Spleen (tissue), 11 donors: ENCODE data around the gene TMEM33. TPM values are rescaled to one million over a fixed set of nuclear protein-coding genes. Genes with fewer than 3 reads are reported as not detected.

Experiments used
- DNase-seq: peaks from one replicate; pipeline ENCODE4 v3.0.0-alpha.2; 2020
- H3K27ac ChIP-seq, 8 donors: fragments of 200-600 bp; sonication (generic) in 7 of 8; 1 replicate in 4 of 8; 2 replicates in 4 of 8; pipeline versions ENCODE4 v1.5.0 to v1.8.0; 2016 to 2021; ENCODE audit warnings: inconsistent platforms in 4 of 8, mild to moderate bottlenecking in 4 of 8, moderate library complexity in 1 of 8
- H3K27me3 ChIP-seq, 7 donors: fragments of 200-600 bp; sonication (generic) in 6 of 7; replicated peaks in 1 of 7; 1 replicate in 4 of 7; 2 replicates in 3 of 7; pipeline versions ENCODE4 v1.5.0 to v1.8.0; 2016 to 2021; ENCODE audit warnings: inconsistent platforms in 3 of 7, mild to moderate bottlenecking in 1 of 7
- H3K36me3 ChIP-seq, 6 donors: fragments of 200-600 bp; sonication (generic) in 5 of 6; 1 replicate in 4 of 6; 2 replicates in 2 of 6; pipeline versions ENCODE4 v1.5.0 to v1.8.0; 2016 to 2021; ENCODE audit warnings: inconsistent platforms in 2 of 6
- H3K4me1 ChIP-seq, 6 donors: fragments of 200-600 bp; sonication (generic) in 5 of 6; 1 replicate in 3 of 6; 2 replicates in 3 of 6; pipeline versions ENCODE4 v1.5.0 to v1.8.0; 2016 to 2021; ENCODE audit warnings: inconsistent platforms in 3 of 6
- H3K4me3 ChIP-seq, 8 donors: fragments of 200-600 bp; sonication (generic) in 7 of 8; 1 replicate in 4 of 8; 2 replicates in 4 of 8; pipeline versions ENCODE4 v1.5.0 to v1.8.0; 2016 to 2021; ENCODE audit warnings: inconsistent platforms in 4 of 8, mild to moderate bottlenecking in 4 of 8, moderate library complexity in 2 of 8
- H3K9me3 ChIP-seq, 8 donors: fragments of 200-600 bp; sonication (generic) in 7 of 8; 1 replicate in 4 of 8; 2 replicates in 4 of 8; pipeline versions ENCODE4 v1.5.0 to v1.8.0; 2016 to 2021; ENCODE audit warnings: inconsistent platforms in 4 of 8
- CTCF ChIP-seq, 11 experiments: fragments of 200-600 bp in 7 of 11; fragments of 450-650 bp in 4 of 11; sonication (generic) in 4 of 11; IDR thresholded peaks in 8 of 11; conservative IDR thresholded peaks in 3 of 11; 1 replicate in 7 of 11; 2 replicates in 4 of 11; pipeline versions ENCODE4 v1.4.0 to v1.8.0; 2016 to 2021; ENCODE audit warnings: antibody characterized with exemption in 11 of 11, inconsistent platforms in 4 of 11, mild to moderate bottlenecking in 1 of 11
- POLR2A ChIP-seq, 3 donors: fragments of 450-650 bp; IDR thresholded peaks; one replicate each; pipeline ENCODE4 v1.5.1; 2017; ENCODE audit warnings: antibody characterized with exemption in 3 of 3, mild to moderate bottlenecking in 1 of 3
- POLR2AphosphoS5 ChIP-seq, 3 donors: sonication (generic); formaldehyde crosslinking; IDR thresholded peaks; one replicate each; pipeline ENCODE4 v1.5.1; 2017; ENCODE audit warnings: antibody characterized with exemption in 3 of 3
- WGBS, 5 donors: extraction: QIAGEN DNeasy Blood & Tissue Kit in 3 of 5; methylation state at CpG; one replicate each; pipeline versions ENCODE4 v1.1.5 to v1.1.7; 2013 to 2018; 5-methylcytosine and 5-hydroxymethylcytosine counted together
- intact Hi-C: fragments of 100-400 bp; cut with DNase I; formaldehyde crosslinking; loops from one replicate; pipeline ENCODE4 v1.15.0; 2023; ENCODE audit warnings: low total_unique reads
- polyA plus RNA-seq, 3 donors: library from polyadenylated mRNA; stranded (reverse); fragments of 200-250 nt; gene quantifications; one replicate each; pipeline ENCODE4 v1.2.1, GENCODE V29; 2013
- total RNA-seq, 7 donors: library from RNA; depleted of rRNA in 3 of 7; stranded (reverse); fragments of >200 nt in 3 of 7; fragmentation: NEBNext Ultra II Directional in 4 of 7; extraction: Animal tissue kit (Norgen Biotek cat#: 25700) in 4 of 7; gene quantifications; one replicate each; pipeline versions ENCODE4 v1.1.0 to v1.2.1, GENCODE V29; 2016 to 2021
- donor health status: healthy with polysubstance abuse.
- donor health status: DM: no; HTN: no; CAD: no; lungs with moderate emphysema.
- donor health status: DM: no; HTN: no; CAD: no.
- donor health status: Bipolar disorder and iron deficiency.
- donor health status: healthy.
- donor health status: DM: no; HTN: no; CAD: no.
- donor health status: DM: yes; HTN: yes; CAD: no.

The TMEM33 gene
- total and polyA plus RNA-seq, 10 donors = 4.3 to 69.2 (median 53.4) TPM

GRCh38 chr4:41944089-41944488 is 8.9 kb downstream of the TMEM33 start:
- Histone ChIP-seq H3K4me3 (no peak overlapping the region), H3K36me3 (peaks cover 0 to 100% (median 43%) of the 10 kb centered on the region in 6 donors), H3K27me3 (no peaks in the 10 kb centered on the region), H3K9me3 (no peaks in the 10 kb centered on the region), H3K27ac (no peak overlapping the region), H3K4me1 (peaks cover 0 to 32% (median 3%) of the 10 kb centered on the region in 6 donors)
- TF ChIP-seq POLR2AphosphoS5 (IDR thresholded peaks at IDR 0.05) = no peak
- TF ChIP-seq CTCF (IDR thresholded peaks at IDR 0.05 in 8 of 11, conservative IDR thresholded peaks at IDR 0.05 in 3 of 11) = no peak
- TF ChIP-seq POLR2A (IDR thresholded peaks at IDR 0.05) = no peak
- no peak for DNase-seq
- intact Hi-C loops = no loop called here

GRCh38 chr4:41949531-41949930 is 14.3 kb downstream of the TMEM33 start:
- no peak overlapping the region for H3K27ac ChIP-seq
- no peak for DNase-seq
- TF ChIP-seq POLR2AphosphoS5 (IDR thresholded peaks at IDR 0.05) = no peak
- H3K9me3 ChIP-seq = no peaks in the 10 kb centered on the region
- H3K4me3 ChIP-seq = no peak overlapping the region
- intact Hi-C loops = no loop called here
- H3K36me3 ChIP-seq = peaks cover 4 to 100% (median 72%) of the 10 kb centered on the region in 6 donors
- H3K27me3 ChIP-seq = no peaks in the 10 kb centered on the region
- no peaks in the 10 kb centered on the region for H3K4me1 ChIP-seq
- WGBS, 5 donors = 79 to 93% (median 89%) methylated on average over 3 of the region's 3 CpGs

- Histone ChIP-seq H3K4me1 (no peaks in the 10 kb centered on the region), H3K36me3 (peaks cover 0 to 43% (median 25%) of the 10 kb centered on the region in 6 donors), H3K27me3 (no peaks in the 10 kb centered on the region), H3K4me3 (no peak overlapping the region), H3K27ac (no peak overlapping the region), H3K9me3 (no peaks in the 10 kb centered on the region)
- 6 to 25% (median 21%) methylated on average over 1 of the region's 1 CpG for WGBS, 5 donors
- TF ChIP-seq POLR2AphosphoS5 (IDR thresholded peaks at IDR 0.05) (no peak), CTCF (IDR thresholded peaks at IDR 0.05 in 8 of 11, conservative IDR thresholded peaks at IDR 0.05 in 3 of 11) (peak in 5 of 11 experiments; percentile 19 to 30 (median 28))
- intact Hi-C loops = no loop called here
- DNase-seq = no peak
Measured at GRCh38 chr4:41957634-41958033, 22.4 kb downstream of the TMEM33 start.

- no peaks in the 10 kb centered on the region for H3K27me3 ChIP-seq
- WGBS, 5 donors = 90 to 98% (median 94%) methylated on average over 4 of the region's 4 CpGs
- no peak for DNase-seq
Measured at GRCh38 chr4:41963105-41963504, 27.9 kb downstream of the TMEM33 start.

More at GRCh38 chr4:41963105-41963504, 27.9 kb downstream of the TMEM33 start:
- TF ChIP-seq CTCF (IDR thresholded peaks at IDR 0.05 in 8 of 11, conservative IDR thresholded peaks at IDR 0.05 in 3 of 11) (peak in 6 of 11 experiments; percentile 10 to 28 (median 25)), POLR2AphosphoS5 (IDR thresholded peaks at IDR 0.05) (no peak)
- Histone ChIP-seq H3K36me3 (peaks cover 0 to under 1% (median 0%) of the 10 kb centered on the region in 6 donors), H3K4me3 (no peak overlapping the region), H3K4me1 (no peaks in the 10 kb centered on the region), H3K9me3 (peaks cover 0 to 5% (median 2%) of the 10 kb centered on the region in 8 donors), H3K27ac (no peak overlapping the region)
- intact Hi-C loops = no loop called here
